DND-41 (cell line): ENCODE measurements around the gene MMS22L.

Experiments
- CTCF ChIP-seq: IDR thresholded peaks from 2 replicates; pipeline ENCODE4 v1.5.1; 2012; ENCODE audit warnings: borderline replicate concordance, low read length, moderate library complexity, mild to moderate bottlenecking; ENCODE audit not compliant: poor library complexity, severe bottlenecking; ENCODE audit errors: extremely low read depth
- EZH2 ChIP-seq: IDR thresholded peaks from 3 replicates; pipeline ENCODE4 v1.6.1; 2012; ENCODE audit warnings: borderline replicate concordance, low read depth, mild to moderate bottlenecking, moderate library complexity, low read length, inconsistent platforms; ENCODE audit not compliant: severe bottlenecking

- TF ChIP-seq CTCF (no peak), EZH2 (no peak)
Measured at GRCh38 chr6:97109444-97109843, 173.6 kb downstream of the MMS22L start.
